Gastrocnemius medialis (tissue), 4 donors: ENCODE data around the gene FASTKD1. TPM values are rescaled to one million over a fixed set of nuclear protein-coding genes. Genes with fewer than 3 reads are reported as not detected.

Experiments
- ATAC-seq, 2 donors: fragments of 150-250 bp; one replicate each; pipeline ENCODE4 v1.9.1; 2016
- DNase-seq, 2 donors: peaks; one replicate each; pipeline ENCODE4 v3.0.0-alpha.2; 2019
- H3K27ac ChIP-seq, 4 donors: fragments of 200-600 bp; sonication (generic); 1 replicate in 1 of 4; 2 replicates in 3 of 4; pipeline ENCODE4 v1.5.1; 2016 to 2018; ENCODE audit warnings: mild to moderate bottlenecking in 2 of 4, moderate library complexity in 1 of 4
- H3K27me3 ChIP-seq, 3 donors: fragments of 200-600 bp; sonication (generic) in 2 of 3; 1 replicate in 1 of 3; 2 replicates in 2 of 3; pipeline versions ENCODE4 v1.5.1 to v1.6.0; 2016 to 2019; ENCODE audit warnings: mild to moderate bottlenecking in 1 of 3, moderate library complexity in 1 of 3
- H3K36me3 ChIP-seq, 2 donors: fragments of 200-600 bp; sonication (generic) in 1 of 2; one replicate each; pipeline ENCODE4 v1.5.1; 2017 to 2018
- H3K4me1 ChIP-seq, 2 donors: fragments of 200-600 bp; sonication (generic) in 1 of 2; one replicate each; pipeline ENCODE4 v1.5.1; 2016 to 2017; ENCODE audit warnings: mild to moderate bottlenecking in 2 of 2
- H3K4me3 ChIP-seq, 4 donors: fragments of 200-600 bp; sonication (generic) in 3 of 4; 1 replicate in 1 of 4; 2 replicates in 3 of 4; pipeline ENCODE4 v1.5.1; 2016 to 2019; ENCODE audit warnings: mild to moderate bottlenecking in 2 of 4
- H3K9me3 ChIP-seq, 3 donors: fragments of 200-600 bp; sonication (generic) in 2 of 3; 1 replicate in 1 of 3; 2 replicates in 2 of 3; pipeline ENCODE4 v1.5.1; 2016 to 2019
- POLR2A ChIP-seq, 2 donors: fragments of 450-650 bp; IDR thresholded peaks; one replicate each; pipeline ENCODE4 v1.6.1; 2017; ENCODE audit warnings: antibody characterized with exemption in 2 of 2, mild to moderate bottlenecking in 2 of 2, moderate library complexity in 2 of 2
- in situ Hi-C, 4 donors: fragments of 200-750 bp; cut with MboI; loops; one replicate each; pipeline versions ENCODE4 v1.15.0 to v1.8.0; 2017; ENCODE audit warnings: low sequenced_read_pairs in 4 of 4
- intact Hi-C: fragments of 100-400 bp; cut with DNase I; formaldehyde crosslinking; loops from one replicate; pipeline ENCODE4 v1.15.1; 2023; ENCODE audit warnings: low total_unique reads
- total RNA-seq, 4 donors: library from RNA; depleted of rRNA; stranded (reverse); fragments of >200 nt; gene quantifications; one replicate each; pipeline versions ENCODE4 v1.1.0 to v1.2.3, GENCODE V29; 2016
- TF ChIP-seq, protein P1 (sequence below), 5 experiments: fragments of 450-650 bp in 3 of 5; fragments of 200-600 bp in 2 of 5; sonication (generic) in 2 of 5; IDR thresholded peaks in 4 of 5; conservative IDR thresholded peaks in 1 of 5; 1 replicate in 4 of 5; 2 replicates in 1 of 5; pipeline ENCODE4 v1.5.1; 2016 to 2019; ENCODE audit warnings: antibody characterized with exemption in 5 of 5, mild to moderate bottlenecking in 3 of 5, moderate library complexity in 3 of 5

The FASTKD1 gene
- total RNA-seq, 4 donors from 2014 or later: 9.7 to 27.4 (median 12.9) TPM

DNA sequence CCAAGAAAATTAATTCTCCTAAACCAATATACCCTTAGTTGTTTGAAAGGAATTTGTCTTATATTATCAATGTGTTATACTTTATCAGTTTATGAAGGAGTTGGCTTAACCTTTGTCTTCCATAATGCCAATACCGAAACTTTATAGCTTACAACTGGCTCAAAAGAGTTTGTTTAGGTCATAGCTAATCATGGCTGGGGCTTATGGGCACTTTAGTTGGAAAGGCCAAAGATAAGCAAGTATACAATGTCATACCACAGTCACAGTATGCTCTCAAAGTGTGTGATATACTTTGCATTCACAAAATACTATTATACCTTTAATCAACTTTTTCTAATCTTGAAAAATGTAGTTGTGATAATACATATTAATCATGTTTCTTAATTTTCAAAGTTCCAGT is 61.8 kb downstream of the FASTKD1 start:
- no peak for DNase-seq
- in situ Hi-C loops (no loop called here), intact Hi-C loops (loop anchor here (5.0 to 10.0 kb wide), 2 partner anchors 313 to 1650 kb away; partner anchors contain the start of genes METTL5, TLK1 and UBR3)
- ATAC-seq: no peak
- Histone ChIP-seq H3K27me3 (no peaks in the 10 kb centered on the region), H3K36me3 (peaks cover 0 to 17% of the 10 kb centered on the region in 2 donors), H3K9me3 (no peaks in the 10 kb centered on the region), H3K27ac (peak overlapping the region; percentile 90 to 95 (median 92)), H3K4me1 (peaks cover 30 to 34% of the 10 kb centered on the region in 2 donors), H3K4me3 (peak overlapping the region; percentile 71 to 74 (median 72))
- TF ChIP-seq, protein P1, sequence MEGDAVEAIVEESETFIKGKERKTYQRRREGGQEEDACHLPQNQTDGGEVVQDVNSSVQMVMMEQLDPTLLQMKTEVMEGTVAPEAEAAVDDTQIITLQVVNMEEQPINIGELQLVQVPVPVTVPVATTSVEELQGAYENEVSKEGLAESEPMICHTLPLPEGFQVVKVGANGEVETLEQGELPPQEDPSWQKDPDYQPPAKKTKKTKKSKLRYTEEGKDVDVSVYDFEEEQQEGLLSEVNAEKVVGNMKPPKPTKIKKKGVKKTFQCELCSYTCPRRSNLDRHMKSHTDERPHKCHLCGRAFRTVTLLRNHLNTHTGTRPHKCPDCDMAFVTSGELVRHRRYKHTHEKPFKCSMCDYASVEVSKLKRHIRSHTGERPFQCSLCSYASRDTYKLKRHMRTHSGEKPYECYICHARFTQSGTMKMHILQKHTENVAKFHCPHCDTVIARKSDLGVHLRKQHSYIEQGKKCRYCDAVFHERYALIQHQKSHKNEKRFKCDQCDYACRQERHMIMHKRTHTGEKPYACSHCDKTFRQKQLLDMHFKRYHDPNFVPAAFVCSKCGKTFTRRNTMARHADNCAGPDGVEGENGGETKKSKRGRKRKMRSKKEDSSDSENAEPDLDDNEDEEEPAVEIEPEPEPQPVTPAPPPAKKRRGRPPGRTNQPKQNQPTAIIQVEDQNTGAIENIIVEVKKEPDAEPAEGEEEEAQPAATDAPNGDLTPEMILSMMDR (IDR thresholded peaks at IDR 0.05 in 4 of 5, conservative IDR thresholded peaks at IDR 0.05 in 1 of 5): no peak
- TF ChIP-seq POLR2A (IDR thresholded peaks at IDR 0.05): peak in 1 of 2 donors; percentile 50

DNA sequence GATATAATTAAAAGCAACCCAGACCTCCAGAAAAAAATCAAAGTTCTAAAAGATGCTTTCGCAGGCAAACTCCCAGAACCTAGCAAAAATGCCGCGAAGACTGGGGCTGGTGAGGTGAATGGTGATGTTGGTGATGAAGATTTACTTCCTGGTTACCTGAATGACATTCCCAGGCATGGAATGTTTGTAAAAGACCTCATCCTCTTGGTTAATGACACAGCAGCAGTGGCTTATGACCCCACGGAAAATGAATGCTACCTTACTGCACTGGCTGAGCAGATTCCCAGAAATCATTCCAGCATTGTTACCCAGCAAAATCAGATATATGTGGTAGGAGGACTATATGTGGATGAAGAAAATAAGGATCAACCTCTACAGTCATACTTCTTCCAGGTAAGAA is 63.2 kb downstream of the FASTKD1 start:
- ATAC-seq (no peak), DNase-seq (no peak)
- no peaks in the 10 kb centered on the region for H3K9me3 ChIP-seq
- peak overlapping the region; percentile 71 to 74 (median 72) for H3K4me3 ChIP-seq
- intact Hi-C loops (loop anchor here (5.0 to 10.0 kb wide), 2 partner anchors 314 to 1652 kb away; partner anchors contain the start of genes METTL5, TLK1 and UBR3), in situ Hi-C loops (no loop called here)
- H3K36me3 ChIP-seq: peaks cover 0 to 13% of the 10 kb centered on the region in 2 donors
- peak overlapping the region; percentile 90 to 95 (median 92) for H3K27ac ChIP-seq
- peaks cover 25% of the 10 kb centered on the region in 2 donors for H3K4me1 ChIP-seq
- TF ChIP-seq POLR2A (IDR thresholded peaks at IDR 0.05): no peak
- TF ChIP-seq, protein P1 (IDR thresholded peaks at IDR 0.05 in 4 of 5, conservative IDR thresholded peaks at IDR 0.05 in 1 of 5): no peak
- no peaks in the 10 kb centered on the region for H3K27me3 ChIP-seq

DNA sequence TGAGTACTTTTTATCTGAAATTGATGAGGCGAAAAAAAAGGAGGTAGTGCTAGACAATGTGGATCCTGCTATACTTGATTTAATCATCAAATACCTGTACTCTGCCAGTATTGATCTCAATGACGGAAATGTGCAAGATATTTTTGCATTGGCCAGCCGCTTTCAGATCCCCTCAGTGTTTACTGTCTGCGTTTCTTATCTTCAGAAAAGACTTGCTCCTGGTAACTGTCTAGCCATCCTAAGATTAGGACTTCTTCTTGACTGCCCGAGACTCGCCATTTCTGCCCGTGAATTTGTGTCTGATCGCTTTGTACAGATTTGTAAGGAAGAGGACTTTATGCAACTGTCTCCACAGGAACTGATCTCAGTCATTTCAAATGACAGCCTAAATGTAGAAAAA is 63.7 kb downstream of the FASTKD1 start:
- Histone ChIP-seq H3K9me3 (no peaks in the 10 kb centered on the region), H3K27ac (peak overlapping the region; percentile 90 to 95 (median 92)), H3K4me3 (peak overlapping the region; percentile 71 to 74 (median 72)), H3K4me1 (peaks cover 25% of the 10 kb centered on the region in 2 donors), H3K27me3 (no peaks in the 10 kb centered on the region), H3K36me3 (peaks cover 0 to 10% of the 10 kb centered on the region in 2 donors)
- ATAC-seq (no peak), DNase-seq (no peak)
- intact Hi-C loops (loop anchor here (5.0 to 10.0 kb wide), 2 partner anchors 315 to 1652 kb away; partner anchors contain the start of genes METTL5, TLK1 and UBR3), in situ Hi-C loops (no loop called here)
- TF ChIP-seq, protein P1 (IDR thresholded peaks at IDR 0.05 in 4 of 5, conservative IDR thresholded peaks at IDR 0.05 in 1 of 5): no peak
- no peak for TF ChIP-seq POLR2A (IDR thresholded peaks at IDR 0.05)

DNA sequence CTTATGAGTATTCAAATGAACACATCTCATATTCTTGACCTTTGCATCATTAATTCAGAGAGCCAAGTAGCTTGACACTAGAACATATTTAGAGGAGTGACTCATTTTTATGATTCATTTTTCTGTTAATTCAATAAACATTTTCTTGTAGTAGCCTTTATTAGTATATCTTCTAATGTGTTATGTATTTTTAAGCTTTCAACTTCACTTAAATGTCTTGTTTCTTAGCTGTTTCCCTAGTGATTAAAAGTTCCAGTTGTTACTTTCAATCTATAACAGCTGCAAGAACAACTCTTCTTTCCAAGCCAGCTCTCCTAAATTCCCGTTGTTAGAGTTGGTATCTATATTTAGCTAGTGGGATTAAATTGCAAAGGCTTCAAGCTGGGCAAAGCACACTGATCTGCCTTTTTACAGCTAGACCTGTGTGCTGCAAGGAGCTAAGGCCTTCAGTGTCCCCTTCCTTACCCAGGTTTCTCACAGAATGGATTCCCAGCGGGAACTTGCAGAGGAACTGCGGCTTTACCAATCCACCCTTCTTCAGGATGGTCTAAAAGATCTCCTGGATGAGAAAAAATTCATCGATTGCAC is 64.3 kb downstream of the FASTKD1 start, which contains the start of gene KLHL41:
Gene KLHL41, plus strand, starts transcription at position 405 of the 588 bp plus-strand sequence. Its CDS starts 77 bp downstream, at position 482.
- TF ChIP-seq POLR2A (IDR thresholded peaks at IDR 0.05): peak; percentile 94 to 96
- TF ChIP-seq, protein P1 (IDR thresholded peaks at IDR 0.05 in 4 of 5, conservative IDR thresholded peaks at IDR 0.05 in 1 of 5): no peak
- ATAC-seq (peak; percentile 80 to 85), DNase-seq (peak; percentile 79 to 85)
- Histone ChIP-seq H3K27ac (peak within 1 kb of the TSS; percentile 90 to 95 (median 92)), H3K9me3 (no peaks in the 10 kb centered on the region), H3K36me3 (peaks cover 0 to 8% of the 10 kb centered on the region in 2 donors), H3K4me3 (peak within 1 kb of the TSS; percentile 71 to 74 (median 72)), H3K27me3 (no peaks in the 10 kb centered on the region), H3K4me1 (peaks cover 24 to 25% of the 10 kb centered on the region in 2 donors)
- in situ Hi-C loops (no loop called here), intact Hi-C loops (no loop called here)
